HEK293T (cell line): ENCODE results near the gene USP13.

ENCODE experiments used
- CTCF ChIA-PET: fragments of 350-600 bp; formaldehyde crosslinking; extraction: SDS; loops from one replicate; lab custom pipeline; 2021; ENCODE audit warnings: antibody characterized with exemption, inconsistent platforms; lab: Yijun Ruan, JAX
- POLR2A ChIA-PET: fragments of 350-600 bp; formaldehyde crosslinking; extraction: SDS; loops from one replicate; lab custom pipeline; 2020; ENCODE audit warnings: antibody characterized with exemption, inconsistent platforms; lab: Yijun Ruan, JAX
- DNase-seq: peaks from one replicate; pipeline ENCODE4 v3.0.0; 2012; ENCODE audit warnings: mixed read lengths; ENCODE audit errors: extremely low spot score
- ARNT ChIP-seq: fragments of 450-650 bp; IDR thresholded peaks from 2 replicates; pipeline ENCODE4 v1.6.1; 2017; ENCODE audit warnings: mild to moderate bottlenecking
- BHLHE40 ChIP-seq: fragments of 450-650 bp; IDR thresholded peaks from 2 replicates; pipeline ENCODE4 v1.6.1; 2016; ENCODE audit warnings: mild to moderate bottlenecking, moderate library complexity, borderline replicate concordance
- CTBP1 ChIP-seq: fragments of 450-650 bp; IDR thresholded peaks from 2 replicates; pipeline ENCODE4 v1.6.1; 2016; ENCODE audit warnings: borderline replicate concordance
- ELF4 ChIP-seq: fragments of 450-650 bp; IDR thresholded peaks from 2 replicates; pipeline ENCODE4 v1.6.1; 2017; ENCODE audit warnings: antibody characterized with exemption
- FOXA1 ChIP-seq: fragments of 450-650 bp; IDR thresholded peaks from 2 replicates; pipeline ENCODE4 v1.6.1; 2016; ENCODE audit warnings: mild to moderate bottlenecking
- FOXK2 ChIP-seq: fragments of 450-650 bp; IDR thresholded peaks from 2 replicates; pipeline ENCODE4 v1.6.1; 2016; ENCODE audit warnings: mild to moderate bottlenecking
- FOXM1 ChIP-seq: fragments of 450-650 bp; IDR thresholded peaks from 2 replicates; pipeline ENCODE4 v1.6.1; 2017; ENCODE audit warnings: mild to moderate bottlenecking, borderline replicate concordance
- HDGF ChIP-seq: fragments of 450-650 bp; IDR thresholded peaks from 2 replicates; pipeline ENCODE4 v1.6.1; 2017; ENCODE audit warnings: antibody characterized with exemption, borderline replicate concordance
- L3MBTL2 ChIP-seq: fragments of 450-650 bp; conservative IDR thresholded peaks from 2 replicates; pipeline ENCODE4 v1.6.1; 2016; ENCODE audit warnings: mild to moderate bottlenecking
- LEF1 ChIP-seq: fragments of 450-650 bp; IDR thresholded peaks from 2 replicates; pipeline ENCODE4 v1.6.1; 2017; ENCODE audit warnings: mild to moderate bottlenecking, borderline replicate concordance
- NFRKB ChIP-seq: fragments of 450-650 bp; IDR thresholded peaks from 2 replicates; pipeline ENCODE4 v1.6.1; 2016; ENCODE audit warnings: mild to moderate bottlenecking, moderate library complexity
- SP1 ChIP-seq: fragments of 450-650 bp; IDR thresholded peaks from 2 replicates; pipeline ENCODE4 v1.6.1; 2017
- SUZ12 ChIP-seq: fragments of 450-650 bp; IDR thresholded peaks from 2 replicates; pipeline ENCODE4 v1.6.1; 2016; ENCODE audit warnings: mild to moderate bottlenecking
- TARDBP ChIP-seq: fragments of 450-650 bp; IDR thresholded peaks from 2 replicates; pipeline ENCODE4 v1.6.1; 2016
- ZNF384 ChIP-seq: fragments of 450-650 bp; IDR thresholded peaks from 2 replicates; pipeline ENCODE4 v1.6.1; 2016
- TF ChIP-seq, protein P1 (sequence below): fragments of 450-650 bp; IDR thresholded peaks from 2 replicates; pipeline ENCODE4 v1.6.1; 2016

USP13 gene

GRCh38 chr3:179653096-179653797, 407 bp downstream of the USP13 start:
- ChIA-PET CTCF (interaction anchor here (0.6 kb wide), 1 partner anchor 15 kb away, joined by 3 read pairs; no protein-coding TSS in a partner anchor), POLR2A (interaction anchor here (0.8 to 2.0 kb wide), 4 partner anchors 9 to 90 kb away, joined by 3 to 7 read pairs (median 4); partner anchors contain the start of gene ACTL6A)
- TF ChIP-seq SUZ12 (no peak), FOXK2 (no peak), LEF1 (no peak), L3MBTL2 (peak; percentile 58), FOXA1 (no peak)
- DNase-seq = peak; percentile 31

- POLR2A ChIA-PET = no interaction called here
Measured at GRCh38 chr3:179655236-179655635, 2.4 kb downstream of the USP13 start.

GRCh38 chr3:179658606-179659005, 5.8 kb downstream of the USP13 start:
- CTCF ChIA-PET = no interaction called here

More at GRCh38 chr3:179655236-179655635, 2.4 kb downstream of the USP13 start:
- no peak for TF ChIP-seq FOXA1
- TF ChIP-seq L3MBTL2 = no peak
- no peak for TF ChIP-seq SP1
- TF ChIP-seq HDGF = no peak
- no peak for TF ChIP-seq ELF4
- no peak for TF ChIP-seq ARNT
- TF ChIP-seq LEF1 = no peak
- no peak for DNase-seq
- CTCF ChIA-PET = no interaction called here

DNA sequence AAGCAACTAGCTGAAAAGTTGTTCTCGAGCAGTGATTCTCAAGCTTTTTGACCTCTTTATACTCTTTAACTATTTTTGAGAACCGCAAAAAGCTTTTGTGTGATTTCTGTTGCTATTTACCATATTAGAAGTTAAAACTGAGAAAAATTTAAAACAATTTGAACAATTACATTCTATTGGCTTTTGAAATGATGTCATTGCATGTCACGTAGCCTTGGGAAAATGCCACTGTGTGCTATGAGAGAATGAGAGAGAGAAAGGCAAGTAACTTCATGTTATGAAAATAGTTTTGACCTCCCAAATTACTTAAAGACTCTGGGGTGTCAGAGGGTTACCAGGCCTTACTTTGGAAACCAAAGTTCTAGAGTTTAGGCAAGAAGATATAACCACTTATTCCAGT, 8.0 kb downstream of the USP13 start:
- ChIA-PET POLR2A (interaction anchor here (1.7 kb wide), 1 partner anchor 8 kb away, joined by 6 read pairs; the partner anchor contains the start of gene USP13), CTCF (no interaction called here)
- TF ChIP-seq FOXA1 (no peak), CTBP1 (no peak), BHLHE40 (no peak), LEF1 (no peak), HDGF (no peak), ELF4 (no peak), ARNT (no peak), FOXK2 (no peak), L3MBTL2 (no peak), SP1 (no peak), NFRKB (no peak), TARDBP (no peak), FOXM1 (no peak), SUZ12 (no peak), ZNF384 (no peak)
- TF ChIP-seq, protein P1, sequence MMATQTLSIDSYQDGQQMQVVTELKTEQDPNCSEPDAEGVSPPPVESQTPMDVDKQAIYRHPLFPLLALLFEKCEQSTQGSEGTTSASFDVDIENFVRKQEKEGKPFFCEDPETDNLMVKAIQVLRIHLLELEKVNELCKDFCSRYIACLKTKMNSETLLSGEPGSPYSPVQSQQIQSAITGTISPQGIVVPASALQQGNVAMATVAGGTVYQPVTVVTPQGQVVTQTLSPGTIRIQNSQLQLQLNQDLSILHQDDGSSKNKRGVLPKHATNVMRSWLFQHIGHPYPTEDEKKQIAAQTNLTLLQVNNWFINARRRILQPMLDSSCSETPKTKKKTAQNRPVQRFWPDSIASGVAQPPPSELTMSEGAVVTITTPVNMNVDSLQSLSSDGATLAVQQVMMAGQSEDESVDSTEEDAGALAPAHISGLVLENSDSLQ = no peak
- no peak for DNase-seq

More at GRCh38 chr3:179658606-179659005, 5.8 kb downstream of the USP13 start:
- no peak for DNase-seq
- no peak for TF ChIP-seq LEF1
- TF ChIP-seq NFRKB = no peak
- no peak for TF ChIP-seq FOXM1
- TF ChIP-seq FOXK2 = no peak
- TF ChIP-seq CTBP1 = no peak
- no peak for TF ChIP-seq SP1
- no peak for TF ChIP-seq HDGF
- TF ChIP-seq L3MBTL2 = no peak
- no peak for TF ChIP-seq ELF4
- no peak for TF ChIP-seq FOXA1
- no peak for TF ChIP-seq ARNT
- TF ChIP-seq SUZ12 = no peak
- TF ChIP-seq, protein P1 = no peak
- no peak for TF ChIP-seq TARDBP
- TF ChIP-seq ZNF384 = no peak
- TF ChIP-seq BHLHE40 = no peak
- POLR2A ChIA-PET = no interaction called here

DNA sequence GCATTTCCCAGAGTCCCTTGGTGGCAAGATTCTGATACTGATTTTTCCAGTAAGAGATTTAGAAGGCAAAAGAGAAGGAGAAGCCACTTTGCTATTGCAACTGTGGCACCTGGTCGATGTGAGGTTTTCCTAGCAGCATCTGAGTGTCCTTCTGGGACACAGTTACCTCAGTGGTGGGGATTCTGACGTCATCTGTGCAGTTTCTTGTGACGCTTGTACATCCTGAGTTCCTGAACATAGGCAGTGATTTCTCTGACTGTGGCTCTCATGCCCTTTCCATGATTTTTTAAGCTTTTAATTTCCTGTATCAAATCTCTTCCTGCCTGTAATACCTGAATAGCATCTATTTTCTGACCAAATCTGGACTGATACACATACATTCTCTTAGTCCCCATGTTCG, 8.9 kb downstream of the USP13 start:
- ChIA-PET CTCF (no interaction called here), POLR2A (interaction anchor here (1.7 kb wide), 1 partner anchor 9 kb away, joined by 6 read pairs; the partner anchor contains the start of gene USP13)
- no peak for DNase-seq
- no peak for TF ChIP-seq FOXM1
- TF ChIP-seq TARDBP = no peak
- TF ChIP-seq SUZ12 = no peak
- no peak for TF ChIP-seq ARNT
- TF ChIP-seq CTBP1 = no peak
- no peak for TF ChIP-seq LEF1
- no peak for TF ChIP-seq ZNF384
- TF ChIP-seq SP1 = no peak
- no peak for TF ChIP-seq FOXA1

- CTCF ChIA-PET = no interaction called here
- POLR2A ChIA-PET = no interaction called here
- no peak for TF ChIP-seq ZNF384
- TF ChIP-seq, protein P1 = no peak
- no peak for TF ChIP-seq FOXA1
- no peak for TF ChIP-seq HDGF
- no peak for TF ChIP-seq CTBP1
- no peak for TF ChIP-seq FOXM1
- TF ChIP-seq SUZ12 = no peak
- TF ChIP-seq NFRKB = no peak
- TF ChIP-seq LEF1 = no peak
- no peak for TF ChIP-seq ARNT
- no peak for TF ChIP-seq ELF4
- no peak for TF ChIP-seq L3MBTL2
- DNase-seq = no peak
Measured at GRCh38 chr3:179663093-179663492, 10.3 kb downstream of the USP13 start.
